ENCODE measurements around the gene TMCC2.

TMCC2 gene

DNA sequence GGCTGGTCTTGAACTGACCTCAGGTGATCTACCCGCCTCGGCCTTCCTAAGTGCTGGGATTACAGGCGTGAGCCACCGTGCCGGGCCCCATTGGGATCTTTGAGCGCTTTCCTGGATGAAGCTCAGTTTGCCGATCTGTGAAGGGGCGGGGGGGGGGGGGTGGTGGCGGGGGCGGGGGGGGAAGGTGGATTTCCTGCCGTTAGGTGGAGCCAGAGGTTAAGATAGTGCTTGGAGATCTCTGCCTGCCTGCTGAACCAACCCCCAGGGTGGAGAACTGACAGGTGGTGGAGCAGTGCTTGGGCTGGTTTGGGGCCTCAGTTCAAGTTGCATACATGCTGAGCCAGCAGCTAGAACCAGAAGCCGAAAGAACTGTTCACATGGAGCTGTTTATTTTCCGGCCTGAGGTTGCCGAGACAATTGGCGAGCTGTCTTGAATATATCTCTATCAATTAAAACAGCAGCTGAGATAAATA, 1.7 kb downstream of the TMCC2 start:
- TF ChIP-seq, protein P1, sequence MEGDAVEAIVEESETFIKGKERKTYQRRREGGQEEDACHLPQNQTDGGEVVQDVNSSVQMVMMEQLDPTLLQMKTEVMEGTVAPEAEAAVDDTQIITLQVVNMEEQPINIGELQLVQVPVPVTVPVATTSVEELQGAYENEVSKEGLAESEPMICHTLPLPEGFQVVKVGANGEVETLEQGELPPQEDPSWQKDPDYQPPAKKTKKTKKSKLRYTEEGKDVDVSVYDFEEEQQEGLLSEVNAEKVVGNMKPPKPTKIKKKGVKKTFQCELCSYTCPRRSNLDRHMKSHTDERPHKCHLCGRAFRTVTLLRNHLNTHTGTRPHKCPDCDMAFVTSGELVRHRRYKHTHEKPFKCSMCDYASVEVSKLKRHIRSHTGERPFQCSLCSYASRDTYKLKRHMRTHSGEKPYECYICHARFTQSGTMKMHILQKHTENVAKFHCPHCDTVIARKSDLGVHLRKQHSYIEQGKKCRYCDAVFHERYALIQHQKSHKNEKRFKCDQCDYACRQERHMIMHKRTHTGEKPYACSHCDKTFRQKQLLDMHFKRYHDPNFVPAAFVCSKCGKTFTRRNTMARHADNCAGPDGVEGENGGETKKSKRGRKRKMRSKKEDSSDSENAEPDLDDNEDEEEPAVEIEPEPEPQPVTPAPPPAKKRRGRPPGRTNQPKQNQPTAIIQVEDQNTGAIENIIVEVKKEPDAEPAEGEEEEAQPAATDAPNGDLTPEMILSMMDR (IDR thresholded peaks at IDR 0.05; ENCODE audit: low read length): peak; percentile 35
- TF ChIP-seq EZH2phosphoT487 (IDR thresholded peaks at IDR 0.05; ENCODE audit: low read length): no peak
- Histone ChIP-seq H3K79me2 (ENCODE audit: low read length) (peaks cover 34% of the 10 kb centered on the region), H3K27ac (ENCODE audit: low read length) (peak overlapping the region; percentile 86), H3K9ac (ENCODE audit: low read length) (peak overlapping the region; percentile 63), H3K4me1 (ENCODE audit: low read length) (peaks cover 20% of the 10 kb centered on the region), H3K4me3 (ENCODE audit: low read length) (peak overlapping the region; percentile 72), H3F3A (ENCODE audit: insufficient read depth, low read length) (peaks cover 38% of the 10 kb centered on the region), H2AFZ (ENCODE audit: low read length) (peak overlapping the region; percentile 46), H3K27me3 (replicated peaks; ENCODE audit: insufficient read depth, low read length) (peaks cover 8% of the 10 kb centered on the region; the same call in 1 of the 2 replicates), H3K4me2 (ENCODE audit: low read depth, low read length) (peak overlapping the region; percentile 96), H4K20me1 (ENCODE audit: insufficient read depth, low read length) (no peaks in the 10 kb centered on the region), H3K9me2 (replicated peaks; ENCODE audit: insufficient read depth, low read length) (no peaks in the 10 kb centered on the region), H3K9me3 (replicated peaks; ENCODE audit: insufficient read depth, low read length) (no peaks in the 10 kb centered on the region), H3K36me3 (replicated peaks; ENCODE audit: insufficient read depth, low read length) (no peaks in the 10 kb centered on the region)
- peak; percentile 99 for DNase-seq

DNA sequence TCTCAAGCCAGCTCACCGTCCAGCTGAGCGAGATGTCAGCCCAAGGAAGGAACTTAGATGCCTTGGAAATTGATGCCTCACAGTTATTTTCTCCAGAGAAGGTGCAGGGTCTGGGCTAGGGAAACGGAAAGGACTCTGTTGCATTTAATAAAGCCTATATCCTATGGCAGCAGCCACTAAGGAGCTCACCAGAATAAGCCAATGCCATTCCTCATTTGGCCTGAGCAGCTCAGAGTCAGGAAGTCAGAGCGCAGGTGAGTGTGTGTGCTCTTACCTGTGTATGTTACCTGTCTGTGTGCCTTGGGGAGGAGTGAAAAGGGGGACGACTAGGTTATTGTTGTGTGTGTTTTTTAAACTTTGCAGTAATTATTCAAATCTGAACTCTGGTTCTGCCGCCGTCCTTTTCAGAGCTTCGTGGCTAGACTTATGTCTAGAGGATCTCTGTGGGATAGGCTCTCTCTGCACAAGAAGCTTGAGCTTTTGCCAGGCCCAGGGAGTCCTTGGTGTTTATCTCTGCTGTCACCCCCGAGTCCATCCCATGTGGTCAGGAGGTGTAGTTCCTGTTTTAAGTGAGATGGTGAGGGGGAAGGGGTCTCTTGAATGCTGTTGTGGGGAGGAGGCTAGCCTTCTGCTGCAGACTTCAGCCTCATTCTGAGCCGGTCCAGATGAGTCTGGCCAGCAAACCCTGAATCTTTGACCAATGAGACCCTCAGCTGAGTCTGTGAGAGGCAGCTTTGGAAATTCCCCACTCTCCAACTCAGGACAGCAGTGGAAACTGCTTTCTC, 2.4 kb downstream of the TMCC2 start:
- Histone ChIP-seq H4K20me1 (ENCODE audit: insufficient read depth, low read length) (no peaks in the 10 kb centered on the region), H3K4me2 (ENCODE audit: low read depth, low read length) (peak overlapping the region; percentile 80), H3K36me3 (replicated peaks; ENCODE audit: insufficient read depth, low read length) (no peaks in the 10 kb centered on the region), H3K27me3 (replicated peaks; ENCODE audit: insufficient read depth, low read length) (peaks cover 8% of the 10 kb centered on the region; the same call in 1 of the 2 replicates), H3K9ac (ENCODE audit: low read length) (peak overlapping the region; percentile 63), H3K4me1 (ENCODE audit: low read length) (peaks cover 20% of the 10 kb centered on the region), H2AFZ (ENCODE audit: low read length) (peak overlapping the region; percentile 46), H3K79me2 (ENCODE audit: low read length) (peaks cover 34% of the 10 kb centered on the region), H3K9me2 (replicated peaks; ENCODE audit: insufficient read depth, low read length) (no peaks in the 10 kb centered on the region), H3K27ac (ENCODE audit: low read length) (peak overlapping the region; percentile 86), H3K4me3 (ENCODE audit: low read length) (peak overlapping the region; percentile 69), H3K9me3 (replicated peaks; ENCODE audit: insufficient read depth, low read length) (no peaks in the 10 kb centered on the region), H3F3A (ENCODE audit: insufficient read depth, low read length) (peaks cover 38% of the 10 kb centered on the region)
- TF ChIP-seq EZH2phosphoT487 (IDR thresholded peaks at IDR 0.05; ENCODE audit: low read length) (no peak), EZH2 (optimal IDR thresholded peaks at IDR 0.05; ENCODE audit: low read depth, low read length) (no peak)
- TF ChIP-seq, protein P1 (IDR thresholded peaks at IDR 0.05; ENCODE audit: low read length): no peak
- DNase-seq: peak; percentile 59

DNA sequence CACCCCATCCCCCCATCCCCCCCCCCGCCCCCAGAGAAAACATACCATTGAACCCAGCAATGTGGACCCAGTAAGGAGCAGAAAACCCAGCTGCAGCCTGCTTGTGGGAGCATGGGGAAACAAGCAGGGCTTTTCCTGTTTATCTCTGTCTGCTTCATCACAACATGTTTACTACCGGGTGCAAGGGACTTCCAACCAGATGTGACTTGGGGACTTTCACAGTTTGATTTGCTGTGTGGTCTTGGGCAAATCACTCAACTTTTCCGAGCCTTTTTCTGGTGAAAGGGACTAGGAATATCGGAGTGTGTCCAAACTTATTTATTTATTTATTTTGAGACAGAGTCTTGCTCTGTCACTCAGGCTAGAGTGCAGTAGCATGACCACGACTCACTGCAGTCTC, 3.2 kb downstream of the TMCC2 start:
- peak overlapping the region; percentile 75 for H3K4me2 ChIP-seq (ENCODE audit: low read depth, low read length)
- no peak overlapping the region for H2AFZ ChIP-seq (ENCODE audit: low read length)
- H3K27ac ChIP-seq (ENCODE audit: low read length): peak overlapping the region; percentile 48; the same call in 1 of the 2 replicates
- H3F3A ChIP-seq (ENCODE audit: insufficient read depth, low read length): peaks cover 38% of the 10 kb centered on the region
- no peaks in the 10 kb centered on the region for H3K9me3 ChIP-seq (replicated peaks; ENCODE audit: insufficient read depth, low read length)
- peak overlapping the region; percentile 69 for H3K4me3 ChIP-seq (ENCODE audit: low read length)
- no peaks in the 10 kb centered on the region for H3K36me3 ChIP-seq (replicated peaks; ENCODE audit: insufficient read depth, low read length)
- H3K27me3 ChIP-seq (replicated peaks; ENCODE audit: insufficient read depth, low read length): 0 out of 2 replicates have a peak, but pooled peaks cover 8% of the 10 kb centered on the region
- H3K9me2 ChIP-seq (replicated peaks; ENCODE audit: insufficient read depth, low read length): no peaks in the 10 kb centered on the region
- H3K4me1 ChIP-seq (ENCODE audit: low read length): peaks cover 20% of the 10 kb centered on the region
- no peak for TF ChIP-seq EZH2 (optimal IDR thresholded peaks at IDR 0.05; ENCODE audit: low read depth, low read length)
- TF ChIP-seq EZH2phosphoT487 (IDR thresholded peaks at IDR 0.05; ENCODE audit: low read length): no peak
- TF ChIP-seq, protein P1 (IDR thresholded peaks at IDR 0.05; ENCODE audit: low read length): no peak
- peak; percentile 36 for DNase-seq
- H4K20me1 ChIP-seq (ENCODE audit: insufficient read depth, low read length): no peaks in the 10 kb centered on the region
- peak overlapping the region; percentile 28; the same call in 1 of the 2 replicates for H3K9ac ChIP-seq (ENCODE audit: low read length)
- H3K79me2 ChIP-seq (ENCODE audit: low read length): peaks cover 39% of the 10 kb centered on the region
